GM21786 (cell line): ENCODE measurements around the gene LPCAT2.

Source experiments
- ATAC-seq: cut with Tn5 transposase; IDR thresholded peaks from one replicate; pipeline ENCODE4 v1.9.1; 2021; ENCODE audit not compliant: unreplicated experiment

The LPCAT2 gene

GRCh38 chr16:55501549-55502322 is 7.1 kb upstream of the LPCAT2 start:
- no peak for ATAC-seq

- no peak for ATAC-seq
Observed at GRCh38 chr16:55502801-55503366, 6.0 kb upstream of the LPCAT2 start.

GRCh38 chr16:55503726-55504550 is 4.9 kb upstream of the LPCAT2 start:
- ATAC-seq: no peak

- no peak for ATAC-seq
Observed at GRCh38 chr16:55505333-55506015, 3.4 kb upstream of the LPCAT2 start.

GRCh38 chr16:55506083-55506482 is 2.8 kb upstream of the LPCAT2 start:
- no peak for ATAC-seq

- ATAC-seq: no peak
Observed at GRCh38 chr16:55506708-55507107, 2.2 kb upstream of the LPCAT2 start.

GRCh38 chr16:55508271-55508921 is 476 bp upstream of the LPCAT2 start:
- no peak for ATAC-seq

- no peak for ATAC-seq
Observed at GRCh38 chr16:55510185-55510805, 1.4 kb downstream of the LPCAT2 start.

GRCh38 chr16:55512941-55513340 is 4.1 kb downstream of the LPCAT2 start:
- ATAC-seq: no peak

- ATAC-seq: no peak
Observed at GRCh38 chr16:55513616-55514015, 4.7 kb downstream of the LPCAT2 start.

- ATAC-seq: no peak
Observed at GRCh38 chr16:55515111-55515510, 6.2 kb downstream of the LPCAT2 start.

- ATAC-seq: no peak
Observed at GRCh38 chr16:55521792-55522191, 12.9 kb downstream of the LPCAT2 start.

- no peak for ATAC-seq
Observed at GRCh38 chr16:55526441-55526840, 17.6 kb downstream of the LPCAT2 start.

GRCh38 chr16:55527885-55528284 is 19.0 kb downstream of the LPCAT2 start:
- no peak for ATAC-seq

- ATAC-seq: no peak
Observed at GRCh38 chr16:55529018-55529417, 20.1 kb downstream of the LPCAT2 start.

GRCh38 chr16:55530316-55530856 is 21.5 kb downstream of the LPCAT2 start:
- no peak for ATAC-seq

GRCh38 chr16:55532227-55532626 is 23.4 kb downstream of the LPCAT2 start:
- no peak for ATAC-seq

- no peak for ATAC-seq
Observed at GRCh38 chr16:55534756-55535155, 25.9 kb downstream of the LPCAT2 start.

GRCh38 chr16:55539049-55539448 is 30.2 kb downstream of the LPCAT2 start:
- ATAC-seq: no peak

- ATAC-seq: no peak
Observed at GRCh38 chr16:55539488-55539887, 30.6 kb downstream of the LPCAT2 start.
